IMR-90 (cell line): ENCODE results near the gene MAP2K6. TPM values are rescaled to one million over a fixed set of nuclear protein-coding genes. Genes with fewer than 3 reads are reported as not detected.

Experiments
- ATAC-seq: fragments of 200-7000 bp; cut with Tn5 transposase; 2 replicates; pipeline ENCODE4 v1.9.1; 2020; ENCODE audit warnings: low read depth, mild to moderate bottlenecking, moderate library complexity
- BruUV-seq: library from RNA; stranded (reverse); fragments of 400-500 nt; replicated peaks from 2 replicates; lab custom pipeline; 2021; lab: Mats Ljungman, UMichigan
- CTCF ChIA-PET: fragments of 300-600 bp; formaldehyde crosslinking; extraction: SDS; loops from one replicate; lab custom pipeline; 2021; ENCODE audit warnings: antibody characterized with exemption; lab: Yijun Ruan, JAX
- POLR2A ChIA-PET: fragments of 300-600 bp; sonication (Branson Sonifier 250); formaldehyde crosslinking; loops from one replicate; lab custom pipeline; 2022; ENCODE audit warnings: antibody characterized with exemption; ENCODE audit not compliant: unreplicated experiment; lab: Charles Lee
- DNase-seq: peaks from one replicate; pipeline ENCODE4 v3.0.0; 2013
- H2AFZ ChIP-seq: replicated peaks from 2 replicates; pipeline ENCODE3; 2013; ENCODE audit warnings: low read length, mild to moderate bottlenecking; ENCODE audit not compliant: poor library complexity
- H2AK5ac ChIP-seq: 2 replicates; pipeline ENCODE4 v1.6.1; 2013; ENCODE audit warnings: low read depth, low read length, inconsistent platforms
- H2AK9ac ChIP-seq: replicated peaks from 2 replicates; pipeline ENCODE3; 2013; ENCODE audit warnings: mild to moderate bottlenecking, low read depth, low read length, moderate library complexity; ENCODE audit not compliant: poor library complexity
- H2BK120ac ChIP-seq: 2 replicates; pipeline ENCODE4 v1.6.1; 2013; ENCODE audit warnings: low read depth, low read length, inconsistent platforms
- H2BK15ac ChIP-seq: 3 replicates; pipeline ENCODE4 v1.6.1; 2013; ENCODE audit warnings: low read depth, low read length, inconsistent platforms
- H2BK20ac ChIP-seq: 2 replicates; pipeline ENCODE4 v1.6.1; 2013; ENCODE audit warnings: low read depth, mild to moderate bottlenecking, inconsistent platforms, low read length, moderate library complexity
- H2BK5ac ChIP-seq: 2 replicates; pipeline ENCODE4 v1.6.1; 2013; ENCODE audit warnings: mild to moderate bottlenecking, low read depth, low read length, inconsistent platforms; ENCODE audit not compliant: poor library complexity, severe bottlenecking
- H3K14ac ChIP-seq: replicated peaks from 2 replicates; pipeline ENCODE4 v1.6.1; 2013; ENCODE audit warnings: low read depth, low read length, inconsistent platforms
- H3K18ac ChIP-seq: 2 replicates; pipeline ENCODE4 v1.6.1; 2013; ENCODE audit warnings: low read depth, low read length, control low read depth
- H3K23ac ChIP-seq: 2 replicates; pipeline ENCODE4 v1.6.1; 2013; ENCODE audit warnings: low read depth, low read length, inconsistent platforms
- H3K27ac ChIP-seq: 2 replicates; pipeline ENCODE4 v1.5.1; 2013; ENCODE audit warnings: mild to moderate bottlenecking, control low read depth, low read length; ENCODE audit not compliant: insufficient read depth
- H3K27me3 ChIP-seq: 2 replicates; pipeline ENCODE4 v1.6.1; 2013; ENCODE audit warnings: low read length; ENCODE audit not compliant: control insufficient read depth, insufficient read depth
- H3K36me3 ChIP-seq: 2 replicates; pipeline ENCODE4 v1.6.1; 2013; ENCODE audit warnings: low read length, mixed read lengths; ENCODE audit not compliant: control insufficient read depth, insufficient read depth
- H3K4ac ChIP-seq: 2 replicates; pipeline ENCODE4 v1.6.1; 2013; ENCODE audit warnings: low read depth, low read length, inconsistent platforms
- H3K4me1 ChIP-seq: 2 replicates; pipeline ENCODE4 v1.6.1; 2013; ENCODE audit warnings: low read length, mixed read lengths; ENCODE audit not compliant: control insufficient read depth, insufficient read depth
- H3K4me2 ChIP-seq: 2 replicates; pipeline ENCODE4 v1.6.1; 2013; ENCODE audit warnings: low read depth, mild to moderate bottlenecking, control low read depth, low read length, moderate library complexity
- H3K4me3 ChIP-seq: 2 replicates; pipeline ENCODE4 v1.5.1; 2013; ENCODE audit warnings: low read depth, mild to moderate bottlenecking, control low read depth, low read length, moderate library complexity; ENCODE audit not compliant: insufficient read depth
- H3K56ac ChIP-seq: 2 replicates; pipeline ENCODE4 v1.6.1; 2013; ENCODE audit warnings: low read length, inconsistent platforms; ENCODE audit not compliant: insufficient read depth; ENCODE audit errors: extremely low read depth
- H3K79me1 ChIP-seq, 2 experiments: 2 replicates each; pipeline ENCODE4 v1.6.1; 2013; ENCODE audit warnings: low read length in 2 of 2, inconsistent platforms in 1 of 2, low read depth in 1 of 2
- H3K9ac ChIP-seq: 2 replicates; pipeline ENCODE4 v1.6.1; 2013; ENCODE audit warnings: low read depth, low read length, control low read depth
- H3K9me1 ChIP-seq: 2 replicates; pipeline ENCODE4 v1.6.1; 2013; ENCODE audit warnings: low read length, inconsistent platforms; ENCODE audit not compliant: insufficient read depth
- H3K9me3 ChIP-seq: 2 replicates; pipeline ENCODE4 v1.6.1; 2013; ENCODE audit warnings: low read length; ENCODE audit not compliant: control insufficient read depth, insufficient read depth
- H4K20me1 ChIP-seq: 2 replicates; pipeline ENCODE4 v1.6.1; 2013; ENCODE audit warnings: low read length, inconsistent platforms; ENCODE audit not compliant: insufficient read depth
- H4K5ac ChIP-seq: 2 replicates; pipeline ENCODE4 v1.6.1; 2013; ENCODE audit warnings: mild to moderate bottlenecking, low read depth, low read length, control low read depth
- H4K8ac ChIP-seq, 2 experiments: 2 replicates each; pipeline ENCODE4 v1.6.1; 2013; ENCODE audit warnings: low read depth in 2 of 2, low read length in 2 of 2, control low read depth in 1 of 2, inconsistent platforms in 1 of 2
- H4K91ac ChIP-seq: 2 replicates; pipeline ENCODE4 v1.6.1; 2013; ENCODE audit warnings: low read depth, low read length, inconsistent platforms; ENCODE audit not compliant: insufficient read depth
- BHLHE40 ChIP-seq: fragments of 150-350 bp; IDR thresholded peaks from 2 replicates; pipeline ENCODE4 v1.6.1; 2016; ENCODE audit warnings: mild to moderate bottlenecking, low read depth, low read length
- CHD1 ChIP-seq: IDR thresholded peaks from 2 replicates; pipeline ENCODE4 v1.6.1; 2012; ENCODE audit warnings: low read depth, low read length, improper control_type of control experiment
- MAFK ChIP-seq: IDR thresholded peaks from 2 replicates; pipeline ENCODE4 v1.6.1; 2012; ENCODE audit warnings: low read depth, low read length, improper control_type of control experiment
- MAZ ChIP-seq: IDR thresholded peaks from 2 replicates; pipeline ENCODE4 v1.6.1; 2012; ENCODE audit warnings: low read depth, mild to moderate bottlenecking, low read length, improper control_type of control experiment, moderate library complexity, borderline replicate concordance
- MXI1 ChIP-seq: IDR thresholded peaks from 2 replicates; pipeline ENCODE4 v1.6.1; 2012; ENCODE audit warnings: low read depth, mild to moderate bottlenecking, low read length, moderate library complexity, borderline replicate concordance
- RFX5 ChIP-seq: IDR thresholded peaks from 2 replicates; pipeline ENCODE4 v1.8.0; 2012; ENCODE audit warnings: low read depth, mild to moderate bottlenecking, low read length, moderate library complexity
- WGBS, 2 experiments: methylation state at CpG; one replicate each; pipeline versions ENCODE4 v1.1.5 to v1.1.7; 2013; ENCODE audit warnings: missing lambda C conversion rate in 2 of 2; ENCODE audit not compliant: insufficient read length in 1 of 2; ENCODE audit errors: extremely low coverage in 2 of 2; 5-methylcytosine and 5-hydroxymethylcytosine counted together
- dilution Hi-C: fragments of 300-500 bp; cut with HindIII; formaldehyde crosslinking; loops from one replicate; pipeline ENCODE4 v1.14.3; 2018; ENCODE audit warnings: low sequenced_read_pairs; ENCODE audit not compliant: unreplicated experiment
- in situ Hi-C: fragments of 300-500 bp; cut with MboI; formaldehyde crosslinking; loops from 3 replicates; pipeline ENCODE4 v1.14.3; 2019; ENCODE audit warnings: low sequenced_read_pairs, inconsistent platforms, mixed read lengths
- intact Hi-C: fragments of 100-400 bp; cut with micrococcal nuclease; formaldehyde crosslinking; loops from 2 replicates; pipeline ENCODE4 v1.10.0; 2022
- polyA plus RNA-seq, 3 experiments: library from polyadenylated mRNA; depleted of rRNA; stranded (reverse); fragments of >200 nt; gene quantifications; 2 replicates each; pipeline ENCODE4 v1.2.3, GENCODE V29; 2012; ENCODE audit warnings: low replicate concordance in 1 of 3
- total RNA-seq: library from RNA; depleted of rRNA; stranded (reverse); fragments of >200 nt; gene quantifications from 2 replicates; pipeline ENCODE4 v1.2.3, GENCODE V29; 2012
- TF ChIP-seq, protein P1 (sequence below): conservative IDR thresholded peaks from 2 replicates; pipeline ENCODE4 v1.5.1; 2012; ENCODE audit warnings: mild to moderate bottlenecking, low read depth, low read length, improper control_type of control experiment
- TF ChIP-seq, protein P2 (sequence below): fragments of 150-350 bp; IDR thresholded peaks from 2 replicates; pipeline ENCODE4 v1.6.1; 2016; ENCODE audit warnings: low read depth, mild to moderate bottlenecking, low read length, moderate library complexity, borderline replicate concordance
- TF ChIP-seq, protein P3 (sequence below): fragments of 150-350 bp; IDR thresholded peaks from 2 replicates; pipeline ENCODE4 v1.6.1; 2017; ENCODE audit warnings: mild to moderate bottlenecking, antibody characterized with exemption, low read length, low read depth

MAP2K6 gene
- total and polyA plus RNA-seq, 2 of the 4 experiments (the other 2 are of a cell fraction): 2.4 to 5.7 TPM

GRCh38 chr17:69534235-69534621 is 119.7 kb downstream of the MAP2K6 start:
- DNase-seq: no peak
- BruUV-seq: no TSS peak
- no peak for ATAC-seq
- peaks cover 5% of the 10 kb centered on the region for H3K9me1 ChIP-seq
- H4K91ac ChIP-seq: no peak overlapping the region
- no peaks in the 10 kb centered on the region for H4K20me1 ChIP-seq
- no peak overlapping the region for H4K8ac ChIP-seq
- H2BK120ac ChIP-seq: no peak overlapping the region
- TF ChIP-seq RFX5 (no peak), MXI1 (no peak), MAZ (no peak), CHD1 (no peak), BHLHE40 (no peak), MAFK (no peak)
- TF ChIP-seq, protein P1, sequence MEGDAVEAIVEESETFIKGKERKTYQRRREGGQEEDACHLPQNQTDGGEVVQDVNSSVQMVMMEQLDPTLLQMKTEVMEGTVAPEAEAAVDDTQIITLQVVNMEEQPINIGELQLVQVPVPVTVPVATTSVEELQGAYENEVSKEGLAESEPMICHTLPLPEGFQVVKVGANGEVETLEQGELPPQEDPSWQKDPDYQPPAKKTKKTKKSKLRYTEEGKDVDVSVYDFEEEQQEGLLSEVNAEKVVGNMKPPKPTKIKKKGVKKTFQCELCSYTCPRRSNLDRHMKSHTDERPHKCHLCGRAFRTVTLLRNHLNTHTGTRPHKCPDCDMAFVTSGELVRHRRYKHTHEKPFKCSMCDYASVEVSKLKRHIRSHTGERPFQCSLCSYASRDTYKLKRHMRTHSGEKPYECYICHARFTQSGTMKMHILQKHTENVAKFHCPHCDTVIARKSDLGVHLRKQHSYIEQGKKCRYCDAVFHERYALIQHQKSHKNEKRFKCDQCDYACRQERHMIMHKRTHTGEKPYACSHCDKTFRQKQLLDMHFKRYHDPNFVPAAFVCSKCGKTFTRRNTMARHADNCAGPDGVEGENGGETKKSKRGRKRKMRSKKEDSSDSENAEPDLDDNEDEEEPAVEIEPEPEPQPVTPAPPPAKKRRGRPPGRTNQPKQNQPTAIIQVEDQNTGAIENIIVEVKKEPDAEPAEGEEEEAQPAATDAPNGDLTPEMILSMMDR: no peak
- TF ChIP-seq, protein P2, sequence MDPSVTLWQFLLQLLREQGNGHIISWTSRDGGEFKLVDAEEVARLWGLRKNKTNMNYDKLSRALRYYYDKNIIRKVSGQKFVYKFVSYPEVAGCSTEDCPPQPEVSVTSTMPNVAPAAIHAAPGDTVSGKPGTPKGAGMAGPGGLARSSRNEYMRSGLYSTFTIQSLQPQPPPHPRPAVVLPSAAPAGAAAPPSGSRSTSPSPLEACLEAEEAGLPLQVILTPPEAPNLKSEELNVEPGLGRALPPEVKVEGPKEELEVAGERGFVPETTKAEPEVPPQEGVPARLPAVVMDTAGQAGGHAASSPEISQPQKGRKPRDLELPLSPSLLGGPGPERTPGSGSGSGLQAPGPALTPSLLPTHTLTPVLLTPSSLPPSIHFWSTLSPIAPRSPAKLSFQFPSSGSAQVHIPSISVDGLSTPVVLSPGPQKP: no peak
- TF ChIP-seq, protein P3, sequence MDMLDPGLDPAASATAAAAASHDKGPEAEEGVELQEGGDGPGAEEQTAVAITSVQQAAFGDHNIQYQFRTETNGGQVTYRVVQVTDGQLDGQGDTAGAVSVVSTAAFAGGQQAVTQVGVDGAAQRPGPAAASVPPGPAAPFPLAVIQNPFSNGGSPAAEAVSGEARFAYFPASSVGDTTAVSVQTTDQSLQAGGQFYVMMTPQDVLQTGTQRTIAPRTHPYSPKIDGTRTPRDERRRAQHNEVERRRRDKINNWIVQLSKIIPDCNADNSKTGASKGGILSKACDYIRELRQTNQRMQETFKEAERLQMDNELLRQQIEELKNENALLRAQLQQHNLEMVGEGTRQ: no peak
- dilution Hi-C loops: no loop called here
- H3K27ac ChIP-seq: no peak overlapping the region
- no peaks in the 10 kb centered on the region for H3K36me3 ChIP-seq
- H2BK5ac ChIP-seq: no peak overlapping the region
- ChIA-PET POLR2A (no interaction called here), CTCF (interaction anchor here (0.7 kb wide), 1 partner anchor 9 kb away, joined by 3 read pairs; no protein-coding TSS in a partner anchor)
- no peaks in the 10 kb centered on the region for H3K27me3 ChIP-seq
- no peak overlapping the region for H3K56ac ChIP-seq
- in situ Hi-C loops: no loop called here
- no peak overlapping the region for H3K18ac ChIP-seq
- H3K4me2 ChIP-seq: no peak overlapping the region
- no peak overlapping the region for H3K9ac ChIP-seq
- no peak overlapping the region for H3K23ac ChIP-seq
- intact Hi-C loops: no loop called here
- H3K9me3 ChIP-seq: no peaks in the 10 kb centered on the region
- 87% methylated on average over 4 of the region's 5 CpGs; no CpG with 5 or more reads in 1 of the 2 experiments for WGBS, 2 experiments
- no peak overlapping the region for H2AK5ac ChIP-seq
- no peak overlapping the region for H2BK15ac ChIP-seq
- H3K4ac ChIP-seq: no peak overlapping the region
- no peak overlapping the region for H2AK9ac ChIP-seq
- peaks cover 3% of the 10 kb centered on the region for H3K4me1 ChIP-seq
- H4K5ac ChIP-seq: no peak overlapping the region
- H3K79me1 ChIP-seq: no peaks in the 10 kb centered on the region
- H3K4me3 ChIP-seq: no peak overlapping the region
- H2AFZ ChIP-seq: no peak overlapping the region
- H2BK20ac ChIP-seq: no peak overlapping the region
- H3K14ac ChIP-seq: no peak overlapping the region
